CD4-positive, alpha-beta T cell treated with Interleukin-10 for 1 hour (primary cell): ENCODE data around the gene COL6A2.
"Not testable (repeated sequence)": the region's sequence is repeated elsewhere in the genome, so short reads cannot be mapped to it uniquely, and the experiment has no call there.

Experiments
- DNase-seq: peaks from one replicate; pipeline ENCODE4 v3.0.0-alpha.2; 2020

The COL6A2 gene

GRCh38 chr21:46095083-46095719, 2.7 kb upstream of the COL6A2 start:
- DNase-seq = no peak

GRCh38 chr21:46095814-46096595, 1.9 kb upstream of the COL6A2 start:
- DNase-seq = no peak

- no peak for DNase-seq
Observed at GRCh38 chr21:46096596-46097335, 1.1 kb upstream of the COL6A2 start.

GRCh38 chr21:46098303-46099141, 610 bp downstream of the COL6A2 start:
- DNase-seq = no peak

- DNase-seq = no peak
Observed at GRCh38 chr21:46099476-46099875, 1.6 kb downstream of the COL6A2 start.

- no peak for DNase-seq
Observed at GRCh38 chr21:46100020-46100419, 2.1 kb downstream of the COL6A2 start.

GRCh38 chr21:46100426-46100825, 2.5 kb downstream of the COL6A2 start:
- no peak for DNase-seq

- DNase-seq = no peak
Observed at GRCh38 chr21:46100906-46101305, 3.0 kb downstream of the COL6A2 start.

- no peak for DNase-seq
Observed at GRCh38 chr21:46104104-46104503, 6.2 kb downstream of the COL6A2 start.

- not testable (repeated sequence) for DNase-seq
Observed at GRCh38 chr21:46107376-46107775, 9.5 kb downstream of the COL6A2 start.

GRCh38 chr21:46108827-46109312, 11.0 kb downstream of the COL6A2 start:
- DNase-seq = no peak

- DNase-seq = no peak
Observed at GRCh38 chr21:46109313-46110221, 11.7 kb downstream of the COL6A2 start.

- DNase-seq = no peak
Observed at GRCh38 chr21:46110499-46111192, 12.7 kb downstream of the COL6A2 start.

- DNase-seq = no peak
Observed at GRCh38 chr21:46111193-46111571, 13.3 kb downstream of the COL6A2 start.

GRCh38 chr21:46111857-46112724, 14.2 kb downstream of the COL6A2 start:
- no peak for DNase-seq

- no peak for DNase-seq
Observed at GRCh38 chr21:46112725-46113215, 14.9 kb downstream of the COL6A2 start.

GRCh38 chr21:46113497-46114176, 15.7 kb downstream of the COL6A2 start:
- no peak for DNase-seq

- no peak for DNase-seq
Observed at GRCh38 chr21:46114963-46115362, 17.1 kb downstream of the COL6A2 start.
